Memory B cell (primary cell): ENCODE results near the gene ASCL2.

ENCODE experiments used
- ATAC-seq: fragments of 150-1000 bp; cut with Tn5 transposase; 2 replicates; pipeline ENCODE4 v1.10.0; 2021; ENCODE audit warnings: low read depth, mild to moderate bottlenecking, moderate library complexity
- DNase-seq, 2 donors: peaks; one replicate each; pipeline ENCODE4 v3.0.0; 2022; ENCODE audit warnings: low spot score in 2 of 2
- H3K27ac Mint-ChIP-seq: one replicate; pipeline ENCODE4 v1.8.0; 2022; ENCODE audit warnings: mild to moderate bottlenecking, moderate library complexity, mixed read lengths
- H3K27me3 Mint-ChIP-seq: one replicate; pipeline ENCODE4 v1.8.0; 2022; ENCODE audit warnings: mixed read lengths
- H3K36me3 Mint-ChIP-seq: one replicate; pipeline ENCODE4 v1.8.0; 2022; ENCODE audit warnings: mild to moderate bottlenecking, mixed read lengths
- H3K4me1 Mint-ChIP-seq: one replicate; pipeline ENCODE4 v1.8.0; 2022; ENCODE audit warnings: mixed read lengths
- H3K4me3 Mint-ChIP-seq: one replicate; pipeline ENCODE4 v1.8.0; 2022; ENCODE audit warnings: mild to moderate bottlenecking, moderate library complexity, mixed read lengths
- H3K9me3 Mint-ChIP-seq: one replicate; pipeline ENCODE4 v1.8.0; 2022; ENCODE audit warnings: mixed read lengths

ASCL2 gene

GRCh38 chr11:2276280-2277007 lies 6.1 kb upstream of the ASCL2 start:
- peaks cover 26% of the 10 kb centered on the region for H3K27me3 Mint-ChIP-seq
- ATAC-seq, result no peak
- no peak overlapping the region for H3K27ac Mint-ChIP-seq
- H3K9me3 Mint-ChIP-seq, result peaks cover 6% of the 10 kb centered on the region
- H3K36me3 Mint-ChIP-seq, result peaks cover 3% of the 10 kb centered on the region
- no peak for DNase-seq
- no peak overlapping the region for H3K4me3 Mint-ChIP-seq
- H3K4me1 Mint-ChIP-seq, result no peaks in the 10 kb centered on the region

GRCh38 chr11:2275334-2276279 lies 5.2 kb upstream of the ASCL2 start:
- peaks cover 26% of the 10 kb centered on the region for H3K27me3 Mint-ChIP-seq
- DNase-seq (no peak), ATAC-seq (no peak)
- H3K4me3 Mint-ChIP-seq, result no peak overlapping the region
- H3K4me1 Mint-ChIP-seq, result peaks cover under 1% of the 10 kb centered on the region
- peaks cover 3% of the 10 kb centered on the region for H3K36me3 Mint-ChIP-seq
- H3K9me3 Mint-ChIP-seq, result peaks cover 6% of the 10 kb centered on the region
- H3K27ac Mint-ChIP-seq, result no peak overlapping the region

GRCh38 chr11:2273771-2274170 lies 3.4 kb upstream of the ASCL2 start:
- no peaks in the 10 kb centered on the region for H3K36me3 Mint-ChIP-seq
- DNase-seq (no peak), ATAC-seq (no peak)
- H3K27me3 Mint-ChIP-seq, result peaks cover 25% of the 10 kb centered on the region
- peaks cover 2% of the 10 kb centered on the region for H3K4me1 Mint-ChIP-seq
- no peak overlapping the region for H3K27ac Mint-ChIP-seq
- no peaks in the 10 kb centered on the region for H3K9me3 Mint-ChIP-seq
- no peak overlapping the region for H3K4me3 Mint-ChIP-seq

GRCh38 chr11:2273311-2273710 lies 2.9 kb upstream of the ASCL2 start:
- peaks cover 25% of the 10 kb centered on the region for H3K27me3 Mint-ChIP-seq
- peaks cover 2% of the 10 kb centered on the region for H3K4me1 Mint-ChIP-seq
- no peak overlapping the region for H3K27ac Mint-ChIP-seq
- no peaks in the 10 kb centered on the region for H3K36me3 Mint-ChIP-seq
- H3K4me3 Mint-ChIP-seq, result no peak overlapping the region
- ATAC-seq (no peak), DNase-seq (no peak)
- no peaks in the 10 kb centered on the region for H3K9me3 Mint-ChIP-seq

- Mint-ChIP-seq H3K27me3 (peaks cover 24% of the 10 kb centered on the region), H3K36me3 (no peaks in the 10 kb centered on the region), H3K9me3 (no peaks in the 10 kb centered on the region), H3K27ac (no peak overlapping the region), H3K4me3 (no peak overlapping the region), H3K4me1 (peaks cover 6% of the 10 kb centered on the region)
- DNase-seq (no peak), ATAC-seq (no peak)
Measured at GRCh38 chr11:2272946-2273280, 2.5 kb upstream of the ASCL2 start.

- Mint-ChIP-seq H3K36me3 (no peaks in the 10 kb centered on the region), H3K9me3 (no peaks in the 10 kb centered on the region), H3K4me1 (peaks cover 8% of the 10 kb centered on the region), H3K4me3 (no peak overlapping the region), H3K27me3 (peaks cover 21% of the 10 kb centered on the region), H3K27ac (no peak overlapping the region)
- no peak for DNase-seq
- ATAC-seq, result no peak
Measured at GRCh38 chr11:2272228-2272945, 2.0 kb upstream of the ASCL2 start.

- H3K4me1 Mint-ChIP-seq, result peaks cover 10% of the 10 kb centered on the region
- peaks cover 17% of the 10 kb centered on the region for H3K27me3 Mint-ChIP-seq
- H3K4me3 Mint-ChIP-seq, result peak overlapping the region; percentile 51
- H3K9me3 Mint-ChIP-seq, result no peaks in the 10 kb centered on the region
- ATAC-seq (no peak), DNase-seq (no peak)
- H3K27ac Mint-ChIP-seq, result no peak overlapping the region
- H3K36me3 Mint-ChIP-seq, result no peaks in the 10 kb centered on the region
Measured at GRCh38 chr11:2271327-2272227, 1.2 kb upstream of the ASCL2 start.

GRCh38 chr11:2271077-2271326 lies 614 bp upstream of the ASCL2 start:
- DNase-seq (no peak), ATAC-seq (peak; percentile 38)
- no peak overlapping the region for H3K27ac Mint-ChIP-seq
- peaks cover 15% of the 10 kb centered on the region for H3K4me1 Mint-ChIP-seq
- H3K36me3 Mint-ChIP-seq, result no peaks in the 10 kb centered on the region
- H3K27me3 Mint-ChIP-seq, result peaks cover 16% of the 10 kb centered on the region
- no peak overlapping the region for H3K4me3 Mint-ChIP-seq
- no peaks in the 10 kb centered on the region for H3K9me3 Mint-ChIP-seq

GRCh38 chr11:2269601-2270321 lies 627 bp downstream of the ASCL2 start:
- Mint-ChIP-seq H3K9me3 (no peaks in the 10 kb centered on the region), H3K36me3 (no peaks in the 10 kb centered on the region), H3K27me3 (peaks cover 11% of the 10 kb centered on the region), H3K27ac (no peak overlapping the region), H3K4me1 (peaks cover 23% of the 10 kb centered on the region), H3K4me3 (peak overlapping the region; percentile 73)
- peak in 1 of 2 donors; percentile 39 for DNase-seq
- ATAC-seq, result peak; percentile 43

GRCh38 chr11:2268729-2269600 lies 1.4 kb downstream of the ASCL2 start:
- H3K36me3 Mint-ChIP-seq, result no peaks in the 10 kb centered on the region
- peak overlapping the region; percentile 73 for H3K4me3 Mint-ChIP-seq
- H3K27ac Mint-ChIP-seq, result no peak overlapping the region
- DNase-seq (no peak), ATAC-seq (peak; percentile 34)
- H3K9me3 Mint-ChIP-seq, result no peaks in the 10 kb centered on the region
- peaks cover 23% of the 10 kb centered on the region for H3K4me1 Mint-ChIP-seq
- peaks cover 11% of the 10 kb centered on the region for H3K27me3 Mint-ChIP-seq

- no peaks in the 10 kb centered on the region for H3K36me3 Mint-ChIP-seq
- H3K27me3 Mint-ChIP-seq, result peaks cover 9% of the 10 kb centered on the region
- no peak for DNase-seq
- H3K27ac Mint-ChIP-seq, result no peak overlapping the region
- peak overlapping the region; percentile 68 for H3K4me3 Mint-ChIP-seq
- no peak for ATAC-seq
- no peaks in the 10 kb centered on the region for H3K9me3 Mint-ChIP-seq
- peaks cover 23% of the 10 kb centered on the region for H3K4me1 Mint-ChIP-seq
Measured at GRCh38 chr11:2267851-2268728, 2.3 kb downstream of the ASCL2 start.
